ENCODE results near the gene NFATC1.

Gene NFATC1

DNA sequence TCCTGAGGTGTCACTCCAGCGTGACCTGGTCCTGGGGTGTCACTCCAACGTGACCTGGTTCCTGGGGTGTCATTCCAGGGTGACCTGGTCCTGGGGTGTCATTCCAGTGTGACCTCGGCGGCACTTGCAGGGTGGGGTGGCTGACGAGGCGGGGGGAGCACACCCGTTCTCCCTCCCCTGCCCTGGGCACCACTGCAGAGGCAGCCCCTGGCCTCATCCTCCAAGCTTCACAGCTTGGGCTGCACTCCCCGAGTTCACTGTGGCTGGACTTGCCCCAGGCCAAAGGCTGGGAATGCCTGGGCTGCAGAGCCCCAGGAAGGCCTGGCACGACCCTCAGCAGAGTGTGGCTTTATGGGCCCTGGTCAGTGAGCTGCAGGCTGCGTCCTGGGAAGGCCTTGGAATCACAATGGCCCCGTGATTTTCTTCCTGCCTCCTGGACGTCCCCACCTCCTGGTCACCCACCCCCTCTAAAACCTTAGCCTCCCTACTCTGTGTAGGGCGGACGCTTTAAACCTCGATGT is 88.3 kb downstream of the NFATC1 start:
- in situ Hi-C loops (cut with MboI; ENCODE audit: low pct_unique_long_range_greater_than_20kb, low sequenced_read_pairs, unreplicated experiment), result no loop called here
- TF ChIP-seq, protein P1, sequence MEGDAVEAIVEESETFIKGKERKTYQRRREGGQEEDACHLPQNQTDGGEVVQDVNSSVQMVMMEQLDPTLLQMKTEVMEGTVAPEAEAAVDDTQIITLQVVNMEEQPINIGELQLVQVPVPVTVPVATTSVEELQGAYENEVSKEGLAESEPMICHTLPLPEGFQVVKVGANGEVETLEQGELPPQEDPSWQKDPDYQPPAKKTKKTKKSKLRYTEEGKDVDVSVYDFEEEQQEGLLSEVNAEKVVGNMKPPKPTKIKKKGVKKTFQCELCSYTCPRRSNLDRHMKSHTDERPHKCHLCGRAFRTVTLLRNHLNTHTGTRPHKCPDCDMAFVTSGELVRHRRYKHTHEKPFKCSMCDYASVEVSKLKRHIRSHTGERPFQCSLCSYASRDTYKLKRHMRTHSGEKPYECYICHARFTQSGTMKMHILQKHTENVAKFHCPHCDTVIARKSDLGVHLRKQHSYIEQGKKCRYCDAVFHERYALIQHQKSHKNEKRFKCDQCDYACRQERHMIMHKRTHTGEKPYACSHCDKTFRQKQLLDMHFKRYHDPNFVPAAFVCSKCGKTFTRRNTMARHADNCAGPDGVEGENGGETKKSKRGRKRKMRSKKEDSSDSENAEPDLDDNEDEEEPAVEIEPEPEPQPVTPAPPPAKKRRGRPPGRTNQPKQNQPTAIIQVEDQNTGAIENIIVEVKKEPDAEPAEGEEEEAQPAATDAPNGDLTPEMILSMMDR (IDR thresholded peaks at IDR 0.05; ENCODE audit: extremely low read depth, insufficient read depth, missing control alignments), result no peak

DNA sequence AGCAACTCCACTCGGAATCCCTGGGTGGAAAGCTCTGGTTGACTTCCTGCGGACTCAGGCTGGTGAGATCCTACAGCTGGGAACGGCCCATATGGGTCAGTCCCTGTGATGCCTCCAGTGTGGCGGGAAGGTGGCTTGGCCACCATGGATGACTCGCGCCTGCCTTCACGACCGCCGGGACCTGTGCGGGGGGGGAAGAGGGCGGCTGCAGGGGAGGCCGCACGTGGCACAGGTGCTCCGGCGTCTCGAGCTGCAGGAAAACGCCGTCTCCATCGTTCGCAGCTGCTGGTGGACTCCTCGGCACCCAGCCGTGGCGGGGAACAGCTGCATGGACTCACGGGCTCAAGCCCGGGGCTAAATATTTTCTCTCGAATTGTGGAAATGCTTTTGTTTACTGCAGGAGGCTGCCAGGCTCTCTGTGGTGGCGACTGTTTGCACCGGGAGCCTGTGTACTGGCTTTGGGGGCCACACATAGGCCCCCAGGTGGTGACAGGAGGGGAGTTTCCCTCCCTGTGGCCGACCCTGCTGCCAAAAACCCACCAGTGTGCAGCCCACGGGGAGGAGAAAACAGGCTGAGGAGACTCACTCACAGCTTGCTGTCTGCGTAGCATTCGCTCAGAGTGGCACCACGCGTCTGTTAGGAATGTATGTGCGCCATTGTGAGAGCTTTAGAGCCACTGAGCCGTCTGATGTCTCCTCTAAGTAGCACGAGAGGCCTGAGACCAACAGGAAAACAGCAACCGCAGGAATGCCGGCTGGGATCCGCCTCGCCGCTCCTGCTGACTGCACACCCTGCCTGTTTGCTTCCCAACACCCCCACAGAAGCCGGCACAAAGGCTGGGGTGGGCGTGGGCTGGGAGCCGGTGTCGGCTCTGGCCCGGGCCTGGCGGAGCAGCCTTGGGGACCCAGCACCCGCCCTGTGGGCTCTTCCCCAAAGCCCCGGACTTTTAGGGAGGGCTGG is 89.2 kb downstream of the NFATC1 start:
- in situ Hi-C loops (cut with MboI; ENCODE audit: low pct_unique_long_range_greater_than_20kb, low sequenced_read_pairs, unreplicated experiment), result no loop called here
- no peak for DNase-seq (ENCODE audit: low spot score)
- TF ChIP-seq, protein P1 (IDR thresholded peaks at IDR 0.05; ENCODE audit: extremely low read depth, insufficient read depth, missing control alignments), result no peak

More for the DNA sequence above, 88.3 kb downstream of the NFATC1 start:
- DNase-seq (ENCODE audit: low spot score), result no peak

DNA sequence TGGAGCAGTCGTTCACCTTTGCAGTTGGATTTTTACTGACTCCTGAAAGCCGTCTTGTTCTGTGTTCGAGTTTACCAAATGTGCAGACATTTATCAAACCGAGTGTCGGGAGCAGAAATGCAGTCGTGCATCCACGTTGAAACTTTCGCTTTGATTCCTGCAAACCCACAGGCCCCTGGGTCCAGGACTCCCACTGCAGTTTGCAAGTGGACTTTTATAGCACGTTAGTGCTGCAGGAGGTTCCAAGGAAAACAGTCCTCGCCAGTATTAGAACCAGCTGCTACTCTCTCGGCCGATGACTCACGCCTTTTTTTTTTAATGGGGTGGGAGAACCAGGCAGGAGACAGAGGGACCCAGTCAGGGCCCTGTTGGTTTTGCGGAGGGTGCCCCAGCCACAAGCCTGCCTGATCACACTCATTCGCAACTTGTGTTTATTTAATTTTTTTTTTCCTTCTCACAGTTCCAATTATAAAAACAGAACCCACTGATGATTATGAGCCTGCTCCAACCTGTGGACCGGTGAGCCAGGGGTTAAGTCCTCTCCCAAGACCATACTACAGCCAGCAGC is 90.1 kb downstream of the NFATC1 start:
- no peak for DNase-seq (ENCODE audit: low spot score)
- in situ Hi-C loops (cut with MboI; ENCODE audit: low pct_unique_long_range_greater_than_20kb, low sequenced_read_pairs, unreplicated experiment), result no loop called here
- TF ChIP-seq, protein P1 (IDR thresholded peaks at IDR 0.05; ENCODE audit: extremely low read depth, insufficient read depth, missing control alignments), result no peak

DNA sequence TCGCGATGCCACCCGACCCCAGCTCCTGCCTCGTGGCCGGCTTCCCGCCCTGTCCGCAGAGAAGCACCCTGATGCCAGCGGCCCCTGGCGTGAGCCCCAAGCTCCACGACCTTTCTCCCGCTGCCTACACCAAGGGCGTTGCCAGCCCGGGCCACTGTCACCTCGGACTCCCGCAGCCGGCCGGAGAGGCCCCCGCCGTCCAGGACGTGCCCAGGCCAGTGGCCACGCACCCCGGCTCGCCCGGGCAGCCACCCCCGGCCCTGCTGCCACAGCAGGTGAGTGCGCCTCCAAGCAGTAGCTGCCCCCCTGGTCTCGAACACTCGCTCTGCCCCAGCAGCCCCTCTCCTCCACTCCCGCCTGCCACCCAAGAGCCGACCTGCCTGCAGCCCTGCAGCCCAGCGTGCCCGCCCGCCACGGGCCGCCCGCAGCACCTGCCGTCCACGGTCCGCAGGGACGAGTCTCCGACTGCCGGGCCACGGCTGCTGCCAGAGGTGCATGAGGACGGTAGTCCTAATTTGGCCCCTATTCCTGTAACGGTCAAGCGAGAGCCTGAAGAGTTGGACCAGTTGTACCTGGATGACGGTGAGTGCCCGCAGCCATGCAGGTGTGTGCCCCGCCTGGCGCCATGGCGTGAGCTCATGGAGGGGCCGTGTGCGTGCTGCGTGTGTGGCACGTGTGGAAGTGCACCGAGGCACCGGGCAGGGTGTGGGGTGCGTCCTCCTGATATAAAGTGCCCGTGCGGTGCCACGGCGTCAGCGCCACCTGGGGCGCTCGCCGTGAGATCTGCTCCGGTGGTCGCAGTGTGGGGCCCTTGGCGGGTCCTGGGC is 90.8 kb downstream of the NFATC1 start:
- in situ Hi-C loops (cut with MboI; ENCODE audit: low pct_unique_long_range_greater_than_20kb, low sequenced_read_pairs, unreplicated experiment), result no loop called here
- no peak for DNase-seq (ENCODE audit: low spot score)

DNA sequence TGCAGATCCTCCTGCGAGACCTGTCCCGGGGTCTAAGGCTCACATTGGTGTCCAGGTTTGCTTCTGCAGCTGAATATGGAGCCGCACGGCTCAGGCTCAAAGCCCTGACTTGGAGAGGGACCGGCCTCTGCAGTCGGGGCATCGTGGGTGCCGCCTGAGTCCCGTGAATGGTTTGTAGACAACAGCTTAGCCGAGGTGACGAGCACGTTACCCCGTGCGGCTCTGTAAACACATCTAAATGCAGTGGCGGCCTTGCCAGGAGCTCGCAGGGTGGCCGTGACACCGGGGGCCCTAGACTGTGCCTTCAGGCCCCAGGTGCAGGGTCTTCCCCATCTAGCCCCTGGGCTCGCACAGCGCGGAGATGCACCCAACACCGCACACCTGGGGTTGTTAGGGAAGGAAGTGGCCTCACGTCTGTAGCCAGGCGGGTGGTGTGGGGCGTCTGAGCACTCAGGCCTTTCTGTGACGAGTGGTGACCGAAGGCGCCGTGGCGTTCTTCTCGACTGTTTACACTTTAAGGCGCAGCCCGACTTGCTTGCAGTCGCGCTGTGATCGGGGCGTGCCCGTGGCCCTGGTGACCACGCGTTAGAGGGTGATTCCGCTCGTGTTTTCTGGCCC is 91.6 kb downstream of the NFATC1 start:
- no peak for DNase-seq (ENCODE audit: low spot score)
- in situ Hi-C loops (cut with MboI; ENCODE audit: low pct_unique_long_range_greater_than_20kb, low sequenced_read_pairs, unreplicated experiment), result no loop called here
- TF ChIP-seq, protein P1 (IDR thresholded peaks at IDR 0.05; ENCODE audit: extremely low read depth, insufficient read depth, missing control alignments), result no peak

More for the DNA sequence above, 90.8 kb downstream of the NFATC1 start:
- TF ChIP-seq, protein P1 (IDR thresholded peaks at IDR 0.05; ENCODE audit: extremely low read depth, insufficient read depth, missing control alignments), result no peak

DNA sequence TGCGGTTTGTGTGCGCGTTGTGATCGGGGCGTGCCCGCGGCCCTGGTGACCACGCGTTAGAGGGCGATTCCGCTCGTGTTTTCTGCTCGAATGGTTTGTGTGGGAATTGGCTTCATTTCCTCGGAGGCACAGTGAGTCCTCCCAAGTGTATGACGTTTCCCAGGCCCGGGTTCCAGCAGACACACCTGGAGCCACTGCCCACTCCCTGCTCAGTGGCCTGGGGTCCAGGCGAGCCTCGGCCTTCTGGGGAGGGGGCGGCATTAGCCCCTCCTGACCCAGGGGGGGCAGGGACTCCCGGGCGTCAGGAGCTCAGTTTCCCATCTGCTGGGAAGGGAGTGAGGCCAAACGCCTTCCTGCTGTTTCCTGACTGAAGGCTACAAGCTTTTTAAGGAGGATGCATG is 92.1 kb downstream of the NFATC1 start:
- DNase-seq (ENCODE audit: low spot score), result no peak
- in situ Hi-C loops (cut with MboI; ENCODE audit: low pct_unique_long_range_greater_than_20kb, low sequenced_read_pairs, unreplicated experiment), result no loop called here
- TF ChIP-seq, protein P1 (IDR thresholded peaks at IDR 0.05; ENCODE audit: extremely low read depth, insufficient read depth, missing control alignments), result no peak
